ENCODE measurements around the gene ALDH4A1. TPM values are rescaled to one million over a fixed set of nuclear protein-coding genes. Genes with fewer than 3 reads are reported as not detected.

Gene ALDH4A1
- total RNA-seq, 1 experiment from 2014 or later, result 31.0 TPM

DNA sequence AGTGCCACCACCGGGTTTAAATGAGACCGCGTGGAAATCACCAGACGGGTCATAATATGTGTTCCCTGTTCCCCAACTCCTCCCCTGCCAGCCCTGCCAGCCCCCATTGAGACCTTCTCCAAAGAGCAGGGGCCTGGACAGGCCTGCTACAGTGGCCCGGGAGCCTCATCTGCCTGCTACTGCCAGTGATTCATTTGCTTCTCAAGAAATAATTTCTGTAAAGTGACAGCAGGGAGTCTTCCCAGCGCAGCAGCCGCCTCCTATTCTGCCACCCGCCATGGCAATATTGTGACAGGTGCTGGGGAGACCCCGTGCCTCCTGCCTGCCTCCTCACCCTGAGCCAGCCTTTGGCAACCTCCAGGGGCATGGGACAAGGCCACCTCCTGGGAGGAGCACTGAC, 45.2 kb upstream of the ALDH4A1 start:
- POLR2A ChIA-PET, result interaction anchor here (0.6 kb wide), 1 partner anchor 9 kb away, joined by 3 read pairs; the partner anchor contains the start of gene IFFO2
- DNase-seq (ENCODE audit: low spot score) (no peak), ATAC-seq (no peak)
- Mint-ChIP-seq H3K27me3 (ENCODE audit: low read depth) (no peaks in the 10 kb centered on the region), H3K4me1 (peaks cover 39% of the 10 kb centered on the region), H3K27ac (no peak overlapping the region), H3K36me3 (no peaks in the 10 kb centered on the region), H3K4me3 (no peak overlapping the region), H3K9me3 (no peaks in the 10 kb centered on the region)
- TF ChIP-seq ETV6 (CRISPR knock-in tag; IDR thresholded peaks at IDR 0.05), result no peak
- TF ChIP-seq, protein P1, sequence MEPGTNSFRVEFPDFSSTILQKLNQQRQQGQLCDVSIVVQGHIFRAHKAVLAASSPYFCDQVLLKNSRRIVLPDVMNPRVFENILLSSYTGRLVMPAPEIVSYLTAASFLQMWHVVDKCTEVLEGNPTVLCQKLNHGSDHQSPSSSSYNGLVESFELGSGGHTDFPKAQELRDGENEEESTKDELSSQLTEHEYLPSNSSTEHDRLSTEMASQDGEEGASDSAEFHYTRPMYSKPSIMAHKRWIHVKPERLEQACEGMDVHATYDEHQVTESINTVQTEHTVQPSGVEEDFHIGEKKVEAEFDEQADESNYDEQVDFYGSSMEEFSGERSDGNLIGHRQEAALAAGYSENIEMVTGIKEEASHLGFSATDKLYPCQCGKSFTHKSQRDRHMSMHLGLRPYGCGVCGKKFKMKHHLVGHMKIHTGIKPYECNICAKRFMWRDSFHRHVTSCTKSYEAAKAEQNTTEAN (CRISPR knock-in tag; IDR thresholded peaks at IDR 0.05), result no peak
- TF ChIP-seq, protein P2, sequence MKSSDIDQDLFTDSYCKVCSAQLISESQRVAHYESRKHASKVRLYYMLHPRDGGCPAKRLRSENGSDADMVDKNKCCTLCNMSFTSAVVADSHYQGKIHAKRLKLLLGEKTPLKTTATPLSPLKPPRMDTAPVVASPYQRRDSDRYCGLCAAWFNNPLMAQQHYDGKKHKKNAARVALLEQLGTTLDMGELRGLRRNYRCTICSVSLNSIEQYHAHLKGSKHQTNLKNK (CRISPR knock-in tag; IDR thresholded peaks at IDR 0.05), result no peak
- TF ChIP-seq, protein P3, sequence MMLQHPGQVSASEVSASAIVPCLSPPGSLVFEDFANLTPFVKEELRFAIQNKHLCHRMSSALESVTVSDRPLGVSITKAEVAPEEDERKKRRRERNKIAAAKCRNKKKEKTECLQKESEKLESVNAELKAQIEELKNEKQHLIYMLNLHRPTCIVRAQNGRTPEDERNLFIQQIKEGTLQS (CRISPR knock-in tag; conservative IDR thresholded peaks at IDR 0.05), result no peak
- TF ChIP-seq FOXJ3 (CRISPR knock-in tag; IDR thresholded peaks at IDR 0.05; ENCODE audit: borderline replicate concordance), result no peak
- no peak for TF ChIP-seq JAZF1 (CRISPR knock-in tag; IDR thresholded peaks at IDR 0.05)
- no peak for TF ChIP-seq GTF2I (CRISPR knock-in tag; conservative IDR thresholded peaks at IDR 0.05)
- TF ChIP-seq AR (CRISPR knock-in tag; IDR thresholded peaks at IDR 0.05), result no peak
- no peak for TF ChIP-seq CBFB (CRISPR knock-in tag; IDR thresholded peaks at IDR 0.05; ENCODE audit: low read depth)
- TF ChIP-seq, protein P4, sequence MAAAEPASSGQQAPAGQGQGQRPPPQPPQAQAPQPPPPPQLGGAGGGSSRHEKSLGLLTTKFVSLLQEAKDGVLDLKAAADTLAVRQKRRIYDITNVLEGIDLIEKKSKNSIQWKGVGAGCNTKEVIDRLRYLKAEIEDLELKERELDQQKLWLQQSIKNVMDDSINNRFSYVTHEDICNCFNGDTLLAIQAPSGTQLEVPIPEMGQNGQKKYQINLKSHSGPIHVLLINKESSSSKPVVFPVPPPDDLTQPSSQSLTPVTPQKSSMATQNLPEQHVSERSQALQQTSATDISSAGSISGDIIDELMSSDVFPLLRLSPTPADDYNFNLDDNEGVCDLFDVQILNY (CRISPR knock-in tag; IDR thresholded peaks at IDR 0.05), result no peak
- no peak for TF ChIP-seq MYBL2 (CRISPR knock-in tag; IDR thresholded peaks at IDR 0.05)
- TF ChIP-seq MXD4 (CRISPR knock-in tag; IDR thresholded peaks at IDR 0.05; ENCODE audit: borderline replicate concordance), result no peak
- no peak for TF ChIP-seq ZNF263 (CRISPR knock-in tag; IDR thresholded peaks at IDR 0.05; ENCODE audit: low read depth)
- no peak for TF ChIP-seq HMGA2 (CRISPR knock-in tag; IDR thresholded peaks at IDR 0.05)
- TF ChIP-seq PREB (CRISPR knock-in tag; IDR thresholded peaks at IDR 0.05; ENCODE audit: borderline replicate concordance), result no peak
- TF ChIP-seq ZNF317 (CRISPR knock-in tag; IDR thresholded peaks at IDR 0.05; ENCODE audit: borderline replicate concordance, low read depth), result no peak
- TF ChIP-seq CREM (CRISPR knock-in tag; IDR thresholded peaks at IDR 0.05), result no peak
- TF ChIP-seq E2F4 (CRISPR knock-in tag; IDR thresholded peaks at IDR 0.05; ENCODE audit: borderline replicate concordance, low read depth), result no peak
- no peak for TF ChIP-seq SOX15 (CRISPR knock-in tag; IDR thresholded peaks at IDR 0.05)
- CTCF ChIA-PET, result interaction anchor here (2.7 kb wide), 1 partner anchor 9 kb away, joined by 13 read pairs; the partner anchor contains the start of gene IFFO2
